ENCODE data around the gene RIPPLY3.

Gene RIPPLY3

DNA sequence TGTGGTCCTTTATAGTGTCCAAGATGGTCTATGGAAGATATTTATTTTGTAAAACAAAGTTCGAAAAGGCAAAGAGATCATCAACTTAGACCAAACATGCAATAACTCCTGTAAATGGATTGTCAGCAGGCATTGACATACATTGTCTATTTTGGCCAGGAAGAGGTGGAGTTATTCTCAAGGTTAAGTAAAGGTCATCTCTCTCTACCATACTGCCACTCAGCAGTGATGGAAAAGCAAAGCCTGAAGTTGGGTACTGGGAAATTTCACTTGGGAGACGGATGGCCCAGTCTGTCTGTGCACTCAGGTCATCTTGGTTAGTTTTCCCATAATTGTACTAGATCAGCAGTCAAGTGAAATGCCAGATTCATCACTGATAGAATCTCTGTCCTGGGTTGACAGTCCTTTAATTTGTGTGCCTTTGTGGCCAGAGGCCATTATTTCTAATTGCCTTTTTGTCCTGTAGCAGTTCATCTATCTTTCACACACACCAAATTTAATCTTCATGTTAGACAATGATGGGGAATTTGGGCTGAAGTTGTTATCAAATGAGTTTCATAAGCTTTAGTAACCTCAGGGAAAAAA, 48.9 kb downstream of the RIPPLY3 start:
- CTCF ChIA-PET: no interaction called here
- no peak for DNase-seq (ENCODE audit: extremely low spot score)
- no peak for TF ChIP-seq HDGF (IDR thresholded peaks at IDR 0.05; ENCODE audit: borderline replicate concordance)
- no peak for TF ChIP-seq ELF4 (IDR thresholded peaks at IDR 0.05)
- TF ChIP-seq TARDBP (IDR thresholded peaks at IDR 0.05): no peak
- TF ChIP-seq SUZ12 (IDR thresholded peaks at IDR 0.05): no peak
- TF ChIP-seq FOXA1 (IDR thresholded peaks at IDR 0.05): no peak
- TF ChIP-seq ARNT (IDR thresholded peaks at IDR 0.05): no peak
- POLR2A ChIA-PET: no interaction called here

DNA sequence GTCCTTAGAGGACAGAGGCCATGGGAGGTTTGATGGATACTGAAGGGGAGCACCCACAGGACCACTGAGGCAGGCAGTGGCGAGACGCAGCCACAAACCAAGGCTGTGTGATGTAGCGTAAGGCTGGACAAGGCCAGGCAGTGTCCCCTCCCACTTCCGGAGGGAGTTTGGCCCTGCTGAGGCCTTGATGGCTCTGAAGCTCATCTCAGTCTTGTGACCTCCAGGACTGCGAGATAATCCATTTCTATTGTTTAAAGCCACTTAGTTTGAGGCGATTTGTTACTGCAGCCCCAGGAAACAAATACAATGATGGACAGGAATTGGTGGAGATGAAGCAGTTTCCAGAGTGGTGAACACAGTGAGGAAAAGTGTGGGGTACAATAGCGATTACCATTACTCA, 51.1 kb downstream of the RIPPLY3 start:
- POLR2A ChIA-PET: no interaction called here
- TF ChIP-seq LEF1 (IDR thresholded peaks at IDR 0.05; ENCODE audit: borderline replicate concordance) (no peak), BHLHE40 (IDR thresholded peaks at IDR 0.05; ENCODE audit: borderline replicate concordance) (no peak), TARDBP (IDR thresholded peaks at IDR 0.05) (no peak), NFRKB (IDR thresholded peaks at IDR 0.05) (no peak), FOXM1 (IDR thresholded peaks at IDR 0.05; ENCODE audit: borderline replicate concordance) (no peak), PKNOX1 (IDR thresholded peaks at IDR 0.05) (no peak), CTBP1 (IDR thresholded peaks at IDR 0.05; ENCODE audit: borderline replicate concordance) (no peak), SUZ12 (IDR thresholded peaks at IDR 0.05) (no peak), FOXK2 (IDR thresholded peaks at IDR 0.05) (no peak), L3MBTL2 (conservative IDR thresholded peaks at IDR 0.05) (no peak), ELF4 (IDR thresholded peaks at IDR 0.05) (no peak)

DNA sequence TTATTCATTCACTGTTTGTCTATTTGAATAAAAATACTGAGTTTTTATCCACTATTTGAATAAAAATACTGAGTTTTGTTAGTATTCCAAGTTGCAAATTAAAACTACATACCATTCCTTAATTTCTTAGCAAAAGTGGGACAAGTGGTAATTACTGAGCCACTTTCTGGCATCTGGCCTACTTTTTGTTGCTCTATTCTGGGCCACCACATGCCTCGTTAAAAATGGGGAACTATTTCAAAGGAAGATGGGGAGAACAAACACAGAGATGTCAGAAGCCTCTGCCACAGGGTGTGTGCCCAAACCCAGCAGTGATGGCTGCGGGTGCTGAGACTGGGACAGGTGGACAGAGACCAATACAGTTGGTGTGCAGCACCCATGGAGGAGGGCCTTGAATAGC, 51.8 kb downstream of the RIPPLY3 start:
- ChIA-PET POLR2A (no interaction called here), CTCF (no interaction called here)
- DNase-seq (ENCODE audit: extremely low spot score): no peak
- TF ChIP-seq ZNF384 (IDR thresholded peaks at IDR 0.05): no peak
- no peak for TF ChIP-seq TARDBP (IDR thresholded peaks at IDR 0.05)
- no peak for TF ChIP-seq NFRKB (IDR thresholded peaks at IDR 0.05)
- TF ChIP-seq BHLHE40 (IDR thresholded peaks at IDR 0.05; ENCODE audit: borderline replicate concordance): no peak
- TF ChIP-seq L3MBTL2 (conservative IDR thresholded peaks at IDR 0.05): no peak
- no peak for TF ChIP-seq ARNT (IDR thresholded peaks at IDR 0.05)
- TF ChIP-seq HDGF (IDR thresholded peaks at IDR 0.05; ENCODE audit: borderline replicate concordance): no peak

More for the DNA sequence above, 51.1 kb downstream of the RIPPLY3 start:
- no peak for DNase-seq (ENCODE audit: extremely low spot score)
- CTCF ChIA-PET: no interaction called here

GRCh38 chr21:37059181-37059580, 52.7 kb downstream of the RIPPLY3 start:
- POLR2A ChIA-PET: no interaction called here
- CTCF ChIA-PET: no interaction called here
- TF ChIP-seq CTBP1 (IDR thresholded peaks at IDR 0.05; ENCODE audit: borderline replicate concordance): no peak
- no peak for TF ChIP-seq FOXA1 (IDR thresholded peaks at IDR 0.05)
- TF ChIP-seq NFRKB (IDR thresholded peaks at IDR 0.05): no peak
- DNase-seq (ENCODE audit: extremely low spot score): no peak

GRCh38 chr21:37060296-37060695, 53.8 kb downstream of the RIPPLY3 start:
- no peak for TF ChIP-seq FOXM1 (IDR thresholded peaks at IDR 0.05; ENCODE audit: borderline replicate concordance)
- no peak for TF ChIP-seq FOXA1 (IDR thresholded peaks at IDR 0.05)
- TF ChIP-seq FOXK2 (IDR thresholded peaks at IDR 0.05): peak; percentile 75; the same call in 1 of the 2 replicates
- TF ChIP-seq ELF4 (IDR thresholded peaks at IDR 0.05): no peak
- TF ChIP-seq PKNOX1 (IDR thresholded peaks at IDR 0.05): no peak
- CTCF ChIA-PET: interaction anchor here (1.1 kb wide), 1 partner anchor 10 kb away, joined by 3 read pairs; no protein-coding TSS in a partner anchor
- POLR2A ChIA-PET: interaction anchor here (1.2 kb wide), 1 partner anchor 11 kb away, joined by 12 read pairs; the partner anchor contains the start of genes PIGP and TTC3
- DNase-seq (ENCODE audit: extremely low spot score): peak; percentile 75

- ChIA-PET POLR2A (interaction anchor here (2.4 kb wide), 1 partner anchor 9 kb away, joined by 7 read pairs; no protein-coding TSS in a partner anchor), CTCF (no interaction called here)
- no peak for TF ChIP-seq CTBP1 (IDR thresholded peaks at IDR 0.05; ENCODE audit: borderline replicate concordance)
- TF ChIP-seq ARNT (IDR thresholded peaks at IDR 0.05): no peak
- no peak for TF ChIP-seq LEF1 (IDR thresholded peaks at IDR 0.05; ENCODE audit: borderline replicate concordance)
- no peak for TF ChIP-seq L3MBTL2 (conservative IDR thresholded peaks at IDR 0.05)
- TF ChIP-seq BHLHE40 (IDR thresholded peaks at IDR 0.05; ENCODE audit: borderline replicate concordance): no peak
- no peak for TF ChIP-seq PKNOX1 (IDR thresholded peaks at IDR 0.05)
- no peak for TF ChIP-seq SUZ12 (IDR thresholded peaks at IDR 0.05)
- no peak for TF ChIP-seq NFRKB (IDR thresholded peaks at IDR 0.05)
- TF ChIP-seq ZNF384 (IDR thresholded peaks at IDR 0.05): no peak
- no peak for TF ChIP-seq SP1 (IDR thresholded peaks at IDR 0.05)
- TF ChIP-seq HDGF (IDR thresholded peaks at IDR 0.05; ENCODE audit: borderline replicate concordance): no peak
- TF ChIP-seq TARDBP (IDR thresholded peaks at IDR 0.05): no peak
- no peak for TF ChIP-seq ELF4 (IDR thresholded peaks at IDR 0.05)
- TF ChIP-seq FOXM1 (IDR thresholded peaks at IDR 0.05; ENCODE audit: borderline replicate concordance): no peak
- TF ChIP-seq FOXK2 (IDR thresholded peaks at IDR 0.05): no peak
- TF ChIP-seq FOXA1 (IDR thresholded peaks at IDR 0.05): no peak
- no peak for DNase-seq (ENCODE audit: extremely low spot score)
Observed at GRCh38 chr21:37061926-37062592, 55.6 kb downstream of the RIPPLY3 start.
